Spleen (tissue), 7 donors: ENCODE data around the gene RUVBL1.

Experiments
- CTCF ChIP-seq, 11 experiments: fragments of 200-600 bp in 7 of 11; fragments of 450-650 bp in 4 of 11; sonication (generic) in 4 of 11; IDR thresholded peaks in 8 of 11; conservative IDR thresholded peaks in 3 of 11; 1 replicate in 7 of 11; 2 replicates in 4 of 11; pipeline versions ENCODE4 v1.4.0 to v1.8.0; 2016 to 2021; ENCODE audit warnings: antibody characterized with exemption in 11 of 11, inconsistent platforms in 4 of 11, mild to moderate bottlenecking in 1 of 11
- POLR2A ChIP-seq, 3 donors: fragments of 450-650 bp; IDR thresholded peaks; one replicate each; pipeline ENCODE4 v1.5.1; 2017; ENCODE audit warnings: antibody characterized with exemption in 3 of 3, mild to moderate bottlenecking in 1 of 3
- donor health status: DM: no; HTN: no; CAD: no; lungs with moderate emphysema.
- donor health status: DM: no; HTN: no; CAD: no.
- donor health status: DM: no; HTN: no; CAD: no.

DNA sequence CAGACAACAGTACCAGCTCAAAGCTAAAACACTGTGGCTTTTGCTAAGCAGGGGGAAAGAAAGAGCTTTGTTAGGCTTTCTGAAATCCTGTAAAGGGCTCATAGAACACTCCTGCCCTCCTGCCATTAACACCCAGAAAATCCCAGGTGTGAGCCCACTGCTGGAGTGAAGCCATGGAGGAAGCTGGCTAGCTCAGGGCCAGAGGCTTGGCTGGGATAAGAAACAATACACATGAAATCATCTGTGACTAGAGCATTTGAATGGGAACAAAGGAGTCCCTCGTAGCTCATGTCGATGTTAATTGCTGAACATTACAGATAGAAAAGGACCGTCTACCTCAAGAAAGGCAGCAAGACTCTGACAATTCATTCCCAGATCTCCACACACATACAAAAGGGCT lies 23.5 kb downstream of the RUVBL1 start:
- TF ChIP-seq CTCF (IDR thresholded peaks at IDR 0.05 in 8 of 11, conservative IDR thresholded peaks at IDR 0.05 in 3 of 11) (no peak), POLR2A (IDR thresholded peaks at IDR 0.05) (no peak)
